Lung (tissue), 12 donors: ENCODE results near the gene ART5. TPM values are rescaled to one million over a fixed set of nuclear protein-coding genes. Genes with fewer than 3 reads are reported as not detected.

ENCODE experiments used
- ATAC-seq: fragments of 200-7000 bp; cut with Tn5 transposase; one replicate; pipeline ENCODE4 v1.9.1; 2020; ENCODE audit warnings: moderate number of reproducible peaks; ENCODE audit not compliant: insufficient read depth, low FRiP score
- DNase-seq, 3 donors: peaks; one replicate each; pipeline ENCODE4 v3.0.0-alpha.2; 2013 to 2017
- H3K27ac ChIP-seq, 2 donors: one replicate each; pipeline ENCODE4 v1.5.1; 2013; ENCODE audit warnings: mild to moderate bottlenecking in 2 of 2, moderate library complexity in 2 of 2, control low read depth in 1 of 2, inconsistent platforms in 1 of 2, low read depth in 1 of 2, low read length in 1 of 2
- H3K27me3 ChIP-seq, 3 donors: one replicate each; pipeline ENCODE4 v1.5.1; 2013; ENCODE audit warnings: low read length in 2 of 3; ENCODE audit not compliant: control insufficient read depth in 3 of 3, insufficient read depth in 3 of 3
- H3K36me3 ChIP-seq, 4 donors: one replicate each; pipeline ENCODE4 v1.5.1; 2013; ENCODE audit warnings: low read length in 4 of 4, mild to moderate bottlenecking in 1 of 4, moderate library complexity in 1 of 4; ENCODE audit not compliant: control insufficient read depth in 4 of 4, insufficient read depth in 4 of 4
- H3K4me1 ChIP-seq, 5 donors: one replicate each; pipeline ENCODE4 v1.5.1; 2013; ENCODE audit warnings: low read length in 5 of 5, mild to moderate bottlenecking in 2 of 5, moderate library complexity in 1 of 5; ENCODE audit not compliant: control insufficient read depth in 5 of 5, insufficient read depth in 5 of 5
- H3K4me3 ChIP-seq: one replicate; pipeline ENCODE4 v1.5.1; 2013; ENCODE audit warnings: mild to moderate bottlenecking, control low read depth, moderate library complexity
- H3K9ac ChIP-seq, 2 donors: one replicate each; pipeline ENCODE4 v1.5.1; 2013; ENCODE audit warnings: low read length in 2 of 2, control low read depth in 1 of 2; ENCODE audit not compliant: insufficient read depth in 1 of 2
- H3K9me3 ChIP-seq, 4 donors: one replicate each; pipeline ENCODE4 v1.5.1; 2013; ENCODE audit warnings: low read length in 3 of 4, mild to moderate bottlenecking in 1 of 4, moderate library complexity in 1 of 4; ENCODE audit not compliant: control insufficient read depth in 4 of 4, insufficient read depth in 3 of 4
- CTCF ChIP-seq: IDR thresholded peaks from 2 replicates; pipeline ENCODE4 v1.5.1; 2012; ENCODE audit warnings: mild to moderate bottlenecking; ENCODE audit errors: control extremely low read depth, extremely low read depth
- WGBS, 2 donors: extraction: QIAGEN DNeasy Blood & Tissue Kit; methylation state at CpG; one replicate each; pipeline ENCODE4 v1.1.7; 2013; 5-methylcytosine and 5-hydroxymethylcytosine counted together
- polyA plus RNA-seq, 2 donors: library from polyadenylated mRNA; stranded (reverse); fragments of 200-250 nt; gene quantifications; one replicate each; pipeline ENCODE4 v1.2.1, GENCODE V29; 2013
- total RNA-seq, 2 donors: library from RNA; depleted of rRNA in 1 of 2; stranded (reverse); fragments of >200 nt in 1 of 2; gene quantifications; one replicate each; pipeline ENCODE4 v1.2.1, GENCODE V29; 2014 to 2021
- donor health status: control.
- donor health status: control.
- donor health status: Bipolar disorder and iron deficiency.
- donor health status: healthy.
- donor health status: DM: yes; HTN: yes; CAD: no.

Gene ART5
- total and polyA plus RNA-seq, 4 donors, result 0.08 to 1.7 (median 0.61) TPM

GRCh38 chr11:3675971-3676370 lies 34.2 kb upstream of the ART5 start:
- WGBS, 2 donors, result 97 to 99% methylated on average over 11 of the region's 11 CpGs
- no peak for ATAC-seq
- peaks cover 50 to 67% (median 56%) of the 10 kb centered on the region in 4 donors for H3K36me3 ChIP-seq

GRCh38 chr11:3674189-3674588 lies 32.4 kb upstream of the ART5 start:
- Histone ChIP-seq H3K36me3 (peaks cover 37 to 61% (median 51%) of the 10 kb centered on the region in 4 donors), H3K9me3 (peaks cover 0 to 5% (median 0%) of the 10 kb centered on the region in 4 donors), H3K4me3 (no peak overlapping the region), H3K27me3 (no peaks in the 10 kb centered on the region), H3K4me1 (no peaks in the 10 kb centered on the region), H3K27ac (no peak overlapping the region), H3K9ac (no peak overlapping the region)
- WGBS, 2 donors, result 93 to 96% methylated on average over 1 of the region's 1 CpG
- ATAC-seq (no peak), DNase-seq (no peak)
- no peak for TF ChIP-seq CTCF

More at GRCh38 chr11:3675971-3676370, 34.2 kb upstream of the ART5 start:
- Histone ChIP-seq H3K4me3 (no peak overlapping the region), H3K27me3 (no peaks in the 10 kb centered on the region), H3K9ac (no peak overlapping the region), H3K27ac (no peak overlapping the region), H3K9me3 (no peaks in the 10 kb centered on the region), H3K4me1 (no peaks in the 10 kb centered on the region)
- no peak for TF ChIP-seq CTCF
- no peak for DNase-seq

- peaks cover 0 to 5% (median 0%) of the 10 kb centered on the region in 4 donors for H3K9me3 ChIP-seq
- H3K36me3 ChIP-seq, result peaks cover 26 to 59% (median 43%) of the 10 kb centered on the region in 4 donors
- H3K27me3 ChIP-seq, result no peaks in the 10 kb centered on the region
- no peak within 1 kb of the TSS for H3K9ac ChIP-seq
- no peak for TF ChIP-seq CTCF
- no peak for DNase-seq
- no peak within 1 kb of the TSS for H3K4me3 ChIP-seq
- WGBS, 2 donors, result 84 to 91% methylated on average over 9 of the region's 9 CpGs
- no peak within 1 kb of the TSS for H3K27ac ChIP-seq
- no peaks in the 10 kb centered on the region for H3K4me1 ChIP-seq
- ATAC-seq, result no peak
Measured at GRCh38 chr11:3671334-3672254, 29.8 kb upstream of the ART5 start, which contains the start of gene CHRNA10. CHRNA10 (minus strand) TSS chr11:3671384; CDS start chr11:3671312, 72 bp downstream.
